Activated CD8-positive, alpha-beta T cell treated with anti-CD3 and anti-CD28 coated beads for 36 hours (primary cell): ENCODE measurements around the gene CSPG4. TPM values are rescaled to one million over a fixed set of nuclear protein-coding genes. Genes with fewer than 3 reads are reported as not detected.
"Not testable (repeated sequence)": the region's sequence is repeated elsewhere in the genome, so short reads cannot be mapped to it uniquely, and the experiment has no call there.

Experiments
- ATAC-seq: fragments of 200-7000 bp; cut with Tn5 transposase; one replicate; pipeline ENCODE4 v1.10.0; 2021; ENCODE audit warnings: mild to moderate bottlenecking, moderate library complexity
- CTCF ChIA-PET: fragments of 350-600 bp; sonication (Branson Sonifier 250); formaldehyde crosslinking; loops from one replicate; lab custom pipeline; 2021; ENCODE audit warnings: antibody characterized with exemption; lab: Charles Lee
- POLR2A ChIA-PET: fragments of 350-600 bp; sonication (Branson Sonifier 250); formaldehyde crosslinking; loops from one replicate; lab custom pipeline; 2021; ENCODE audit warnings: antibody characterized with exemption; lab: Charles Lee
- DNase-seq: peaks from one replicate; pipeline ENCODE4 v3.0.0-alpha.2; 2020
- H3K27ac Mint-ChIP-seq: one replicate; pipeline ENCODE4 v1.8.0; 2021; ENCODE audit warnings: mild to moderate bottlenecking, mixed read lengths
- H3K27me3 Mint-ChIP-seq: one replicate; pipeline ENCODE4 v1.8.0; 2021; ENCODE audit warnings: mixed read lengths
- H3K36me3 Mint-ChIP-seq: one replicate; pipeline ENCODE4 v1.8.0; 2021; ENCODE audit warnings: low read depth, mixed read lengths
- H3K4me1 Mint-ChIP-seq: one replicate; pipeline ENCODE4 v1.8.0; 2021; ENCODE audit warnings: low read depth, mixed read lengths
- H3K4me3 Mint-ChIP-seq: one replicate; pipeline ENCODE4 v1.8.0; 2021; ENCODE audit warnings: mild to moderate bottlenecking, moderate library complexity, mixed read lengths
- H3K9me3 Mint-ChIP-seq: one replicate; pipeline ENCODE4 v1.8.0; 2021; ENCODE audit warnings: mixed read lengths
- intact Hi-C: fragments of 100-400 bp; cut with micrococcal nuclease; formaldehyde crosslinking; loops from one replicate; pipeline ENCODE4 v1.10.0; 2022
- total RNA-seq, 2 experiments: library from RNA; stranded (reverse); gene quantifications; one replicate each; pipeline ENCODE4 v1.2.3, GENCODE V29; 2021
- TF ChIP-seq, protein P1 (sequence below): fragments of 200-600 bp; IDR thresholded peaks from one replicate; pipeline ENCODE4 v1.8.0; 2022; ENCODE audit warnings: antibody characterized with exemption, mild to moderate bottlenecking

The CSPG4 gene
- total RNA-seq, 2 experiments from 2014 or later: not detected

DNA sequence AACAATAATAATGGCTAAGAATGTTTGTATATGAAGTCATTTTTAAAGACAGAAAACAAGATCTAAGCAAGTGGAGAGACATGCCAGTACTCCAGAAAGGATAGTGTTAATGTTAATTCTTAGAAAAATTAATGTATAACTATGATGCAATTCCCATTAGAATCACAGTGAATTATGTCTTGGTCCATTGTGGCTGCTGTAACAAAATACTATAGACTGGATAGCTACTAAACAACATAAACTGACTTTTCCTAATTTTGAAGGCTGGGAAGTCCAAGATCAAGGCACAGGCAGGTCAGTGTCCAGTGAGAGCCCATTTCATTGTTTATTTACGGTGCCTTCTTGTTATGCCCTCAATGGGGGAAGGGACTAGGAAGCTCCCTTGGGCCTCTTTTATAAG, 32.7 kb upstream of the CSPG4 start:
- TF ChIP-seq, protein P1, sequence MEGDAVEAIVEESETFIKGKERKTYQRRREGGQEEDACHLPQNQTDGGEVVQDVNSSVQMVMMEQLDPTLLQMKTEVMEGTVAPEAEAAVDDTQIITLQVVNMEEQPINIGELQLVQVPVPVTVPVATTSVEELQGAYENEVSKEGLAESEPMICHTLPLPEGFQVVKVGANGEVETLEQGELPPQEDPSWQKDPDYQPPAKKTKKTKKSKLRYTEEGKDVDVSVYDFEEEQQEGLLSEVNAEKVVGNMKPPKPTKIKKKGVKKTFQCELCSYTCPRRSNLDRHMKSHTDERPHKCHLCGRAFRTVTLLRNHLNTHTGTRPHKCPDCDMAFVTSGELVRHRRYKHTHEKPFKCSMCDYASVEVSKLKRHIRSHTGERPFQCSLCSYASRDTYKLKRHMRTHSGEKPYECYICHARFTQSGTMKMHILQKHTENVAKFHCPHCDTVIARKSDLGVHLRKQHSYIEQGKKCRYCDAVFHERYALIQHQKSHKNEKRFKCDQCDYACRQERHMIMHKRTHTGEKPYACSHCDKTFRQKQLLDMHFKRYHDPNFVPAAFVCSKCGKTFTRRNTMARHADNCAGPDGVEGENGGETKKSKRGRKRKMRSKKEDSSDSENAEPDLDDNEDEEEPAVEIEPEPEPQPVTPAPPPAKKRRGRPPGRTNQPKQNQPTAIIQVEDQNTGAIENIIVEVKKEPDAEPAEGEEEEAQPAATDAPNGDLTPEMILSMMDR: no peak
- Mint-ChIP-seq H3K36me3 (no peaks in the 10 kb centered on the region), H3K9me3 (no peaks in the 10 kb centered on the region), H3K4me1 (peaks cover 12% of the 10 kb centered on the region), H3K4me3 (no peak overlapping the region), H3K27me3 (peaks cover 12% of the 10 kb centered on the region), H3K27ac (no peak overlapping the region)
- intact Hi-C loops: no loop called here
- no peak for DNase-seq
- ATAC-seq: no peak
- ChIA-PET POLR2A (no interaction called here), CTCF (interaction anchor here (1.2 to 3.0 kb wide), 3 partner anchors 10 to 57 kb away, joined by 3 to 8 read pairs (median 3); no protein-coding TSS in a partner anchor)

DNA sequence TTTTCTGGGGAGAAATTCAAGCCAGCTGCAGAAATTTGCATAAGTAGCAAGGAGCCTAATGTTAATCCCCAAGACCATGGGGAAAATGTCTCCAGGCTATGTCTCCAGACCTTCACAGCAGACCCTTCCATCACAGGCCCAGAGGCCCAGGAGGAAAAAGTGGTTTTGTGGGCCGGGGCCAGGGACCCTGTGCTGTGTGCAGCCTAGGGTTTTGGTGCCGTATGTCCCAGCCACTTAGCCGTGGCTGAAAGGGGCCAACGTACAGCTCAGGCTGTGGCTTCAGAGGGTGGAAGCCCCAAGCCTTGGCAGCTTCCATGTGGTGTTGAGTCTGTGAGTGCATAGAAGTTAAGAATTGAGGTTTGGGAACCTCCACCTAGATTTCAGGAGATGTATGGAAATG, 29.7 kb upstream of the CSPG4 start:
- H3K9me3 Mint-ChIP-seq, H3K4me3 Mint-ChIP-seq, ATAC-seq, DNase-seq, H3K36me3 Mint-ChIP-seq, H3K27ac Mint-ChIP-seq, CTCF ChIA-PET, POLR2A ChIA-PET, intact Hi-C loops, H3K4me1 Mint-ChIP-seq: not testable (repeated sequence)
- H3K27me3 Mint-ChIP-seq: peaks cover 19% of the 10 kb centered on the region

DNA sequence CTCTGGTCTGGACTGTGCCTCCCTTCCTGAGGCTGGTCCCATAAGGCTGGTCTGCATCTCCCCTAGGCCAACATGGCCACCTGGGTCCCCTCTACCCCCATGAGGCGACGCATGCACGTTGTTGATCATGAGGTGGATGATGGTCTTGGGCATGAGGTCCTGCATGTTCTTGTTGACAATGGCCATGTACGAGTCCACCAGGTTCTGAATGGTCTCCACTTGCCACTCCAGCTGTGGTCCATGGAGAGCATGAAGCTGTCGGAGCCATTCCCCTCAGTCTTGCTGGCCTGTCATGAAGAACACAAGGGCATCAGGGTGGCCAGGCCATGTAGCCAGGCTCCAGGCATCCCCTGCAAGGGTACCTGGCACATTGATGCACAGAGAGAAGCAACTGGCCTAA, 27.1 kb upstream of the CSPG4 start:
- H3K36me3 Mint-ChIP-seq: no peaks in the 10 kb centered on the region
- ChIA-PET POLR2A (interaction anchor here (0.7 kb wide), 1 partner anchor 13 kb away, joined by 3 read pairs; no protein-coding TSS in a partner anchor), CTCF (no interaction called here)
- no peaks in the 10 kb centered on the region for H3K9me3 Mint-ChIP-seq
- H3K27ac Mint-ChIP-seq: no peak overlapping the region
- peak overlapping the region; percentile 64 for H3K4me3 Mint-ChIP-seq
- peaks cover 11% of the 10 kb centered on the region for H3K27me3 Mint-ChIP-seq
- no peak for ATAC-seq
- intact Hi-C loops: no loop called here
- TF ChIP-seq, protein P1: no peak
- H3K4me1 Mint-ChIP-seq: no peaks in the 10 kb centered on the region
- DNase-seq: no peak

DNA sequence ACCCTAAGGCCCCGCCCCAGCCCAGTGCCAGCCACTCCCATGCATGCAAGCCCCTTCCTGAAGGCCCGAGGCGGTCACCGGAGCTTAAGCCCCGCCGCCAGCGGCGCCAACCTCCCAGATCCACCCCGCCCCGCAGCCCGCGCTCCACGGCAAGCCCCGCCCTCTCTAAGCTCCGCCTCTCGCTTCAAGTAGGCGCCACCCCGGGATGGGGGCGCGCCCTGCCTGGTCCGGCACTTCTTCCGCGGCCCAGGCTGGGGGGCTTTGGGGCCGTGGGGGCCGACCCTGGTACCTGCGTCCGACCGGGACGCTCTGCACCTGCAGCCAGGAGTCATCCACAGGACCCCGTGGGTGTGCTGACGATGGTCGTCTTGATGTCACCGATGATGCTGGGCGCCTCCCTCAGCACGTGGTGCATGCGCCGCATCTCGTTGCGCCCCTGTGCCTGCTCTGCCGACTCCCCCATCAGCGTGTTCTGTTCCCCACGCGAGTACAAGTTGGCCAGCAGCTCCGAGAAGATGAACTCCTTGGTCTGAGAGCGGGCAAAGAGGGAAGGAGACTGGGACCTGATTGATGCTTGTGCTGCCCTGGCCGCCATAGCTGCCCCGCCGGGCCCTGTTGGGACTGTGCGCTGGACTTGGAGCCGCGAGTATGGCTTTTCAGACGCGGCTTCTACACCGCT, 26.1 kb upstream of the CSPG4 start:
- H3K36me3 Mint-ChIP-seq: no peaks in the 10 kb centered on the region
- H3K9me3 Mint-ChIP-seq: no peaks in the 10 kb centered on the region
- POLR2A ChIA-PET: interaction anchor here (1.2 to 1.5 kb wide), 2 partner anchors 11 to 99 kb away, joined by 3 to 5 read pairs; partner anchors contain the start of gene IMP3
- CTCF ChIA-PET: interaction anchor here (0.9 to 1.5 kb wide), 6 partner anchors 11 to 183 kb away, joined by 3 to 4 read pairs (median 3); partner anchors contain the start of gene PTPN9
- DNase-seq (peak; percentile 96), ATAC-seq (peak; percentile 99)
- H3K4me1 Mint-ChIP-seq: no peaks in the 10 kb centered on the region
- peak overlapping the region; percentile 64 for H3K4me3 Mint-ChIP-seq
- peaks cover 11% of the 10 kb centered on the region for H3K27me3 Mint-ChIP-seq
- peak overlapping the region; percentile 58 for H3K27ac Mint-ChIP-seq
- TF ChIP-seq, protein P1: no peak
- intact Hi-C loops: no loop called here

DNA sequence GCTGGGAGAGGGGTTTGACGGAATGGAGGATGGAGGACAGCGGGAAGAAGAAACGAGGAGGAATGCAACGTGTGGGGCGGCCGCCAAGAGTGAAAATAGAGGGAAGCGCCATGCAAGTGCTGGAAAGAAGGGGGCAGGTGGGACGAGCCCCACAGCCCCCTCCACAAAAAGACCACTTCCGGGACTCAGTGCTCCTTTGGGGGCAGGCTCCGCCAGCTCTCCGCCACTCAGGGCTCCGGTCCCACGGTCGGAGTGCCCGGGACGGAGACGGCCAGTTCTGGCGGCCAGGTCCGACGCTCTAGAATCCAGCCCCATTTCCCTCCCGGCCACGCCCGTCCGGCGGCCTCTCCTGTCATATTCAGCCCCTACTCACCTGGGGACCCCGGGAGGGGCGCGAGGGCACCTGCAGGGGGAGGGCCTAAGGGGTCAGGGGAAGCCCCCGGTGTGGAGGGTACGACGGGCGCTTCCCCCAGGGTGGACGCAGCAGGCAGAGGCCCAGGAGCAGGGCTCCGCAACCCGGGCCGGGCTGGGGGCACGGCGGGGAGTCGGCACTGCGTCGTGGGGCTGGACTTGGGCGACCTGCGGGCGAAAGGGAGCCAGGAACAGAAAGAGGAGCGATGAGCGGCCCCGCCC, 25.5 kb upstream of the CSPG4 start:
- intact Hi-C loops: no loop called here
- Mint-ChIP-seq H3K4me3 (peak overlapping the region; percentile 64), H3K27ac (no peak overlapping the region), H3K4me1 (no peaks in the 10 kb centered on the region), H3K27me3 (peaks cover 11% of the 10 kb centered on the region), H3K36me3 (no peaks in the 10 kb centered on the region), H3K9me3 (no peaks in the 10 kb centered on the region)
- DNase-seq: no peak
- ChIA-PET POLR2A (interaction anchor here (1.2 to 1.5 kb wide), 2 partner anchors 12 to 98 kb away, joined by 3 to 5 read pairs; partner anchors contain the start of gene IMP3), CTCF (interaction anchor here (0.9 to 1.5 kb wide), 6 partner anchors 10 to 184 kb away, joined by 3 to 4 read pairs (median 3); partner anchors contain the start of gene PTPN9)
- TF ChIP-seq, protein P1: no peak
- ATAC-seq: no peak

DNA sequence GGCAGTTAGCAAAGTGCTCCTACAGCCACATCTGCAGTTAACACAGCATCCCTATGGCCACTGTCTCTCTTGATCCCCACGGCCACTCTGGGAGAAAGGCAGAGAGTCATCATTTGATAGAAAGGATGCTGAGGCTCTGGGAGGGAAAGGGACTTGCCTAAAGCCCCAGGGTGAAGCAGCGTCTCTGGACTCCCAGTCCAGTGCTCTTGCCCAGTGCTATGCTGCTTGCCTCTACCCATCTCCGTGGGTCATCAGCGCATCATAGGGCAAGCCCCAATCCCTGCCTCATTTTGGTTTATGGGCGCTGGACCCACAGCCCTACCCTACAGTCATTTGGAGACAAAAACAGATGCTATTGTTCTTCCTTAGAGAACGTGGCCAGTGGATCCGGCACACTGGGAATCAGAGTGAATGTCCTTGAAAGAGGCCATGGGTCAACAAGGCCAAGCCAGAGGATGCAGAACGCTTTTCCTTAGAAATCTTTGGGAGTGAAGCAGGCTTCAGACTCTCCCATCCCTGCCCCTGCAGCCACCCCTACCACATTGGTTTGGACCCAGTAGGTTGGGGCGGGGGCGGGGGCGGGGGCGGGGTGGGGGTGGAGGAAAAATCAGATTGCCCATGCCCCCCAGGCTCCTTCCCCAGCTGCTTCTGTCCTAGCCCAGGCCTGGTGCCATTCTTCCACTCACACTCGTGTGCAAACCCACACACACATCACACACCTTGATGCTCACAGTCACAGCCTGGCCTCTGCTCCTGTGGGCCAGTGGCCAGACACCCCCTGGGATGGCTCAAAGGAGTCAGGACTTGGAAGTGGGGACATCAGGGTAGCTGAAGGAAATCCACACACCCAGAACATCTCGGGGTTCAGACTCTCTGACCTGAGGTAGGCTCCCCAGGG, 24.7 kb upstream of the CSPG4 start:
- H3K36me3 Mint-ChIP-seq, H3K9me3 Mint-ChIP-seq, H3K4me1 Mint-ChIP-seq, DNase-seq, H3K27ac Mint-ChIP-seq, ATAC-seq, intact Hi-C loops: not testable (repeated sequence)
- ChIA-PET CTCF (interaction anchor here (1.2 kb wide), 2 partner anchors 21 to 52 kb away, joined by 3 read pairs; no protein-coding TSS in a partner anchor), POLR2A (interaction anchor here (1.2 to 1.5 kb wide), 2 partner anchors 13 to 97 kb away, joined by 3 to 5 read pairs; partner anchors contain the start of gene IMP3)
- H3K27me3 Mint-ChIP-seq: peaks cover 11% of the 10 kb centered on the region
- peak overlapping the region; percentile 64 for H3K4me3 Mint-ChIP-seq
